HEK293 (cell line): ENCODE data around the gene ENDOG.

ENCODE experiments used
- HOXA7 ChIP-seq: sonication (generic); formaldehyde crosslinking; IDR thresholded peaks from 2 replicates; pipeline ENCODE4 v1.8.1; 2022; ENCODE audit warnings: missing genetic modification reagents, borderline replicate concordance
- REPIN1 ChIP-seq: fragments of 450-650 bp; formaldehyde crosslinking; IDR thresholded peaks from 2 replicates; pipeline ENCODE4 v1.5.1; 2017; ENCODE audit warnings: missing biosample characterization, missing genetic modification characterization, low read depth
- SP2 ChIP-seq: fragments of 450-650 bp; formaldehyde crosslinking; IDR thresholded peaks from 2 replicates; pipeline ENCODE4 v1.5.1; 2016; ENCODE audit warnings: missing biosample characterization, missing genetic modification characterization
- TRIM28 ChIP-seq: IDR thresholded peaks from 2 replicates; pipeline ENCODE4 v1.6.1; 2011; ENCODE audit warnings: low read length, control low read depth, borderline replicate concordance
- ZNF133 ChIP-seq: fragments of 450-650 bp; formaldehyde crosslinking; IDR thresholded peaks from 2 replicates; pipeline ENCODE4 v1.5.1; 2016; ENCODE audit warnings: missing biosample characterization, missing genetic modification characterization
- ZNF138 ChIP-seq: fragments of 450-650 bp; formaldehyde crosslinking; IDR thresholded peaks from 2 replicates; pipeline ENCODE4 v1.5.1; 2016; ENCODE audit warnings: missing biosample characterization, missing genetic modification characterization, borderline replicate concordance
- ZNF157 ChIP-seq: fragments of 450-650 bp; formaldehyde crosslinking; IDR thresholded peaks from 2 replicates; pipeline ENCODE4 v1.5.1; 2016; ENCODE audit warnings: missing biosample characterization, missing genetic modification characterization
- ZNF302 ChIP-seq: fragments of 450-650 bp; formaldehyde crosslinking; IDR thresholded peaks from 2 replicates; pipeline ENCODE4 v1.5.1; 2016; ENCODE audit warnings: missing biosample characterization, missing genetic modification characterization, low read depth
- ZNF548 ChIP-seq: fragments of 450-650 bp; formaldehyde crosslinking; IDR thresholded peaks from 2 replicates; pipeline ENCODE4 v1.5.1; 2016; ENCODE audit warnings: missing biosample characterization, missing genetic modification characterization
- ZNF707 ChIP-seq: fragments of 450-650 bp; formaldehyde crosslinking; IDR thresholded peaks from 2 replicates; pipeline ENCODE4 v1.5.1; 2016; ENCODE audit warnings: missing biosample characterization, missing genetic modification characterization
- TF ChIP-seq, protein P1 (sequence below): fragments of 450-650 bp; formaldehyde crosslinking; IDR thresholded peaks from 2 replicates; pipeline ENCODE4 v1.5.1; 2016; ENCODE audit warnings: missing biosample characterization, missing genetic modification characterization
- TF ChIP-seq, protein P2 (sequence below): sonication (generic); formaldehyde crosslinking; IDR thresholded peaks from 2 replicates; pipeline ENCODE4 v1.8.1; 2022; ENCODE audit warnings: mild to moderate bottlenecking, moderate library complexity, missing genetic modification reagents
- TF ChIP-seq, protein P3 (sequence below): fragments of 450-650 bp; formaldehyde crosslinking; IDR thresholded peaks from 2 replicates; pipeline ENCODE4 v1.5.1; 2016; ENCODE audit warnings: missing biosample characterization, missing genetic modification characterization
- TF ChIP-seq, protein P4 (sequence below): fragments of 450-650 bp; formaldehyde crosslinking; IDR thresholded peaks from 2 replicates; pipeline ENCODE4 v1.5.1; 2017; ENCODE audit warnings: missing biosample characterization, missing genetic modification characterization

DNA sequence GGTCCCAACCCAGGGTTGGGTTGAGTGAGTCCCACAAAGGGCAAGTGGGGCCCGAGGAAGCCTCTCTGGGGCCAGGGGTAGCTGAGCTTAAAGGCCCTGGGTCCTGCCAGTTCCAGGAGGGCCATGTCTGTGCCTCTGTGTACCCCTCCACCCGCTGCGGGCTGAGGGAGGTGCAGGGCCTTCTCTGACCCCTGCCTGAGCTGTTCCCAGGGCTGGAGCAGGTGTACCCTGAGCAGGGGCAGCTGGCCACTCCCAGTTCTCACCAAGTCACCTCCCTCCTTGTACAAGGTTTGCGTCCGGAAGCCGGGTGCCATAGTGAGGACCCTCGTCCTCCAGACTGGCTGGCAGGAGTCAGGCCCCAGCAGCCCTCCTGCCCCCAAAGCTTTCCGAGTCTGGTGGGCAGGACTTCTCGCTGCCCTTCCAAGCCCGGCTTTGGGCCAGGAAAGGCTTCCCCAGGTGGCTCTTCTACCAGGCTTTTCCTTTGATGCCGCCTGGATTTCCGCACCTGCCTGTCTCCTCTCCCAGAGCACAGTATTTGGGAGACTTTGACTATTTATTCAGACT, 9.2 kb upstream of the ENDOG start:
- TF ChIP-seq HOXA7 (CRISPR knock-in tag) (no peak), SP2 (tag by site-specific recombination) (no peak), ZNF157 (no peak), ZNF302 (tag by site-specific recombination) (no peak), ZNF548 (no peak), ZNF707 (no peak), ZNF133 (tag by site-specific recombination) (no peak), ZNF138 (tag by site-specific recombination) (no peak), TRIM28 (no peak), REPIN1 (tag by site-specific recombination) (no peak)
- TF ChIP-seq, protein P1, sequence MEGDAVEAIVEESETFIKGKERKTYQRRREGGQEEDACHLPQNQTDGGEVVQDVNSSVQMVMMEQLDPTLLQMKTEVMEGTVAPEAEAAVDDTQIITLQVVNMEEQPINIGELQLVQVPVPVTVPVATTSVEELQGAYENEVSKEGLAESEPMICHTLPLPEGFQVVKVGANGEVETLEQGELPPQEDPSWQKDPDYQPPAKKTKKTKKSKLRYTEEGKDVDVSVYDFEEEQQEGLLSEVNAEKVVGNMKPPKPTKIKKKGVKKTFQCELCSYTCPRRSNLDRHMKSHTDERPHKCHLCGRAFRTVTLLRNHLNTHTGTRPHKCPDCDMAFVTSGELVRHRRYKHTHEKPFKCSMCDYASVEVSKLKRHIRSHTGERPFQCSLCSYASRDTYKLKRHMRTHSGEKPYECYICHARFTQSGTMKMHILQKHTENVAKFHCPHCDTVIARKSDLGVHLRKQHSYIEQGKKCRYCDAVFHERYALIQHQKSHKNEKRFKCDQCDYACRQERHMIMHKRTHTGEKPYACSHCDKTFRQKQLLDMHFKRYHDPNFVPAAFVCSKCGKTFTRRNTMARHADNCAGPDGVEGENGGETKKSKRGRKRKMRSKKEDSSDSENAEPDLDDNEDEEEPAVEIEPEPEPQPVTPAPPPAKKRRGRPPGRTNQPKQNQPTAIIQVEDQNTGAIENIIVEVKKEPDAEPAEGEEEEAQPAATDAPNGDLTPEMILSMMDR (tag by site-specific recombination) = no peak
- TF ChIP-seq, protein P2, sequence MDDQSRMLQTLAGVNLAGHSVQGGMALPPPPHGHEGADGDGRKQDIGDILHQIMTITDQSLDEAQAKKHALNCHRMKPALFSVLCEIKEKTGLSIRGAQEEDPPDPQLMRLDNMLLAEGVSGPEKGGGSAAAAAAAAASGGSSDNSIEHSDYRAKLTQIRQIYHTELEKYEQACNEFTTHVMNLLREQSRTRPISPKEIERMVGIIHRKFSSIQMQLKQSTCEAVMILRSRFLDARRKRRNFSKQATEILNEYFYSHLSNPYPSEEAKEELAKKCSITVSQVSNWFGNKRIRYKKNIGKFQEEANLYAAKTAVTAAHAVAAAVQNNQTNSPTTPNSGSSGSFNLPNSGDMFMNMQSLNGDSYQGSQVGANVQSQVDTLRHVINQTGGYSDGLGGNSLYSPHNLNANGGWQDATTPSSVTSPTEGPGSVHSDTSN = no peak
- TF ChIP-seq, protein P3, sequence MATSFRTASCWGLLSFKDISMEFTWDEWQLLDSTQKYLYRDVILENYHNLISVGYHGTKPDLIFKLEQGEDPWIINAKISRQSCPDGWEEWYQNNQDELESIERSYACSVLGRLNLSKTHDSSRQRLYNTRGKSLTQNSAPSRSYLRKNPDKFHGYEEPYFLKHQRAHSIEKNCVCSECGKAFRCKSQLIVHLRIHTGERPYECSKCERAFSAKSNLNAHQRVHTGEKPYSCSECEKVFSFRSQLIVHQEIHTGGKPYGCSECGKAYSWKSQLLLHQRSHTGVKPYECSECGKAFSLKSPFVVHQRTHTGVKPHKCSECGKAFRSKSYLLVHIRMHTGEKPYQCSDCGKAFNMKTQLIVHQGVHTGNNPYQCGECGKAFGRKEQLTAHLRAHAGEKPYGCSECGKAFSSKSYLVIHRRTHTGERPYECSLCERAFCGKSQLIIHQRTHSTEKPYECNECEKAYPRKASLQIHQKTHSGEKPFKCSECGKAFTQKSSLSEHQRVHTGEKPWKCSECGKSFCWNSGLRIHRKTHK (tag by site-specific recombination) = no peak
- TF ChIP-seq, protein P4, sequence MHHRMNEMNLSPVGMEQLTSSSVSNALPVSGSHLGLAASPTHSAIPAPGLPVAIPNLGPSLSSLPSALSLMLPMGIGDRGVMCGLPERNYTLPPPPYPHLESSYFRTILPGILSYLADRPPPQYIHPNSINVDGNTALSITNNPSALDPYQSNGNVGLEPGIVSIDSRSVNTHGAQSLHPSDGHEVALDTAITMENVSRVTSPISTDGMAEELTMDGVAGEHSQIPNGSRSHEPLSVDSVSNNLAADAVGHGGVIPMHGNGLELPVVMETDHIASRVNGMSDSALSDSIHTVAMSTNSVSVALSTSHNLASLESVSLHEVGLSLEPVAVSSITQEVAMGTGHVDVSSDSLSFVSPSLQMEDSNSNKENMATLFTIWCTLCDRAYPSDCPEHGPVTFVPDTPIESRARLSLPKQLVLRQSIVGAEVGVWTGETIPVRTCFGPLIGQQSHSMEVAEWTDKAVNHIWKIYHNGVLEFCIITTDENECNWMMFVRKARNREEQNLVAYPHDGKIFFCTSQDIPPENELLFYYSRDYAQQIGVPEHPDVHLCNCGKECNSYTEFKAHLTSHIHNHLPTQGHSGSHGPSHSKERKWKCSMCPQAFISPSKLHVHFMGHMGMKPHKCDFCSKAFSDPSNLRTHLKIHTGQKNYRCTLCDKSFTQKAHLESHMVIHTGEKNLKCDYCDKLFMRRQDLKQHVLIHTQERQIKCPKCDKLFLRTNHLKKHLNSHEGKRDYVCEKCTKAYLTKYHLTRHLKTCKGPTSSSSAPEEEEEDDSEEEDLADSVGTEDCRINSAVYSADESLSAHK (tag by site-specific recombination) = no peak
